Esophagus muscularis mucosa (tissue), 4 donors: ENCODE measurements around the gene PHLPP2.
"Not testable (repeated sequence)": the region's sequence is repeated elsewhere in the genome, so short reads cannot be mapped to it uniquely, and the experiment has no call there.

ENCODE experiments used
- EP300 ChIP-seq: sonication (generic); formaldehyde crosslinking; IDR thresholded peaks from one replicate; pipeline ENCODE4 v1.6.1; 2017; ENCODE audit warnings: antibody characterized with exemption
- POLR2A ChIP-seq: fragments of 450-650 bp; IDR thresholded peaks from one replicate; pipeline ENCODE4 v1.6.1; 2017; ENCODE audit warnings: antibody characterized with exemption, moderate library complexity, mild to moderate bottlenecking, low read depth
- POLR2AphosphoS5 ChIP-seq, 2 donors: sonication (generic); formaldehyde crosslinking; IDR thresholded peaks; one replicate each; pipeline ENCODE4 v1.6.1; 2017; ENCODE audit warnings: antibody characterized with exemption in 2 of 2
- TF ChIP-seq, protein P1 (sequence below), 3 experiments: fragments of 200-600 bp in 2 of 3; fragments of 450-650 bp in 1 of 3; sonication (generic) in 2 of 3; IDR thresholded peaks; one replicate each; pipeline ENCODE4 v1.5.1; 2017 to 2019; ENCODE audit warnings: antibody characterized with exemption in 3 of 3, mild to moderate bottlenecking in 2 of 3, moderate library complexity in 1 of 3

DNA sequence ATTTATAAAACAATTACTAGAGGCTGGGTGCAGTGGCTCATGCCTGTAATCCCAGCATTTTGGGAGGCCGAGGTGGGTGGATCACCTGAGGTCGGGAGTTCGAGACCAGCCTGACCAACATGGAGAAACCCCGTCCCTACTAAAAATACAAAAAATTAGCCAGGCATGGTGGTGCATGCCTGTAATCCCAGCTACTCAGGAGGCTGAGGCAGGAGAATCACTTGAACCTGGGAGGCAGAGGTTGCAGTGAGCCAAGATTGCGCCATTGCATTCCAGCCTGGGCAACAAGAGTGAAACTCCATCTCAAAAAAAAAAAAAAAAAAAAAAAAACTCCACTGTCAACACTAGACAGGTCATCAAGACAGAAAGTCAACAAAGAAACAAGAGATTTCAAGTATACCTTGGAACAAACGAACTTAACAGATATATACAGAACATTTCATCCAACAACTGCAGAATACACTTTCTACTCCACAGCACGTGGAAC lies 129.1 kb downstream of the PHLPP2 start:
- TF ChIP-seq, protein P1, sequence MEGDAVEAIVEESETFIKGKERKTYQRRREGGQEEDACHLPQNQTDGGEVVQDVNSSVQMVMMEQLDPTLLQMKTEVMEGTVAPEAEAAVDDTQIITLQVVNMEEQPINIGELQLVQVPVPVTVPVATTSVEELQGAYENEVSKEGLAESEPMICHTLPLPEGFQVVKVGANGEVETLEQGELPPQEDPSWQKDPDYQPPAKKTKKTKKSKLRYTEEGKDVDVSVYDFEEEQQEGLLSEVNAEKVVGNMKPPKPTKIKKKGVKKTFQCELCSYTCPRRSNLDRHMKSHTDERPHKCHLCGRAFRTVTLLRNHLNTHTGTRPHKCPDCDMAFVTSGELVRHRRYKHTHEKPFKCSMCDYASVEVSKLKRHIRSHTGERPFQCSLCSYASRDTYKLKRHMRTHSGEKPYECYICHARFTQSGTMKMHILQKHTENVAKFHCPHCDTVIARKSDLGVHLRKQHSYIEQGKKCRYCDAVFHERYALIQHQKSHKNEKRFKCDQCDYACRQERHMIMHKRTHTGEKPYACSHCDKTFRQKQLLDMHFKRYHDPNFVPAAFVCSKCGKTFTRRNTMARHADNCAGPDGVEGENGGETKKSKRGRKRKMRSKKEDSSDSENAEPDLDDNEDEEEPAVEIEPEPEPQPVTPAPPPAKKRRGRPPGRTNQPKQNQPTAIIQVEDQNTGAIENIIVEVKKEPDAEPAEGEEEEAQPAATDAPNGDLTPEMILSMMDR (IDR thresholded peaks at IDR 0.05): not testable (repeated sequence)
- not testable (repeated sequence) for TF ChIP-seq EP300; POLR2A; POLR2AphosphoS5 (IDR thresholded peaks at IDR 0.05)
